ENCODE data around the gene PELI1.
A peak's percentile ranks its signal among the peaks of the same experiment; 100 is the strongest.

The PELI1 gene

GRCh38 chr2:64151476-64151875, 7.3 kb upstream of the PELI1 start:
- DNase-seq, result no peak

- no peak for DNase-seq
These were observed 1.5 kb upstream of the PELI1 start for GRCh38 chr2:64145714-64146113.

GRCh38 chr2:64145119-64145518, 899 bp upstream of the PELI1 start:
- no peak for DNase-seq

- DNase-seq, result peak; percentile 10
These were observed 807 bp downstream of the PELI1 start for GRCh38 chr2:64143169-64144056.

GRCh38 chr2:64142741-64143168, 1.5 kb downstream of the PELI1 start:
- no peak for DNase-seq

- no peak for DNase-seq
These were observed 2.4 kb downstream of the PELI1 start for GRCh38 chr2:64141674-64142405.

GRCh38 chr2:64140665-64141200, 3.5 kb downstream of the PELI1 start:
- no peak for DNase-seq

- no peak for DNase-seq
These were observed 4.3 kb downstream of the PELI1 start for GRCh38 chr2:64139956-64140355.

- no peak for DNase-seq
These were observed 6.2 kb downstream of the PELI1 start for GRCh38 chr2:64137996-64138395.

GRCh38 chr2:64137567-64137966, 6.7 kb downstream of the PELI1 start:
- no peak for DNase-seq

- DNase-seq, result no peak
These were observed 8.8 kb downstream of the PELI1 start for GRCh38 chr2:64135421-64135820.

GRCh38 chr2:64134813-64135212, 9.4 kb downstream of the PELI1 start:
- DNase-seq, result no peak

GRCh38 chr2:64133828-64134227, 10.4 kb downstream of the PELI1 start:
- DNase-seq, result no peak

- DNase-seq, result no peak
These were observed 10.9 kb downstream of the PELI1 start for GRCh38 chr2:64133354-64133753.

GRCh38 chr2:64130333-64130732, 13.9 kb downstream of the PELI1 start:
- DNase-seq, result no peak

- no peak for DNase-seq
These were observed 15.3 kb downstream of the PELI1 start for GRCh38 chr2:64128943-64129391.

GRCh38 chr2:64128406-64128805, 15.8 kb downstream of the PELI1 start:
- DNase-seq, result no peak

GRCh38 chr2:64127119-64127518, 17.1 kb downstream of the PELI1 start:
- no peak for DNase-seq

GRCh38 chr2:64126601-64127000, 17.6 kb downstream of the PELI1 start:
- DNase-seq, result no peak

GRCh38 chr2:64124571-64124970, 19.6 kb downstream of the PELI1 start:
- DNase-seq, result no peak

- no peak for DNase-seq
These were observed 20.1 kb downstream of the PELI1 start for GRCh38 chr2:64124168-64124567.

- no peak for DNase-seq
These were observed 20.5 kb downstream of the PELI1 start for GRCh38 chr2:64123740-64124139.

GRCh38 chr2:64122358-64122757, 21.9 kb downstream of the PELI1 start:
- no peak for DNase-seq

GRCh38 chr2:64120928-64121327, 23.3 kb downstream of the PELI1 start:
- no peak for DNase-seq
